ENCODE results near the gene LRP1B.

Gene LRP1B

GRCh38 chr2:141711627-141712026, 419.2 kb downstream of the LRP1B start:
- Histone ChIP-seq H2AFZ (ENCODE audit: low read length) (no peak overlapping the region), H3K9ac (ENCODE audit: low read length) (no peak overlapping the region), H3K4me3 (ENCODE audit: low read depth, low read length, poor library complexity, severe bottlenecking) (no peak overlapping the region), H3K27me3 (ENCODE audit: insufficient read depth, low read length) (no peaks in the 10 kb centered on the region), H3F3A (ENCODE audit: insufficient read depth, low read length) (no peaks in the 10 kb centered on the region), H3K4me1 (ENCODE audit: insufficient read depth, low read length, severe bottlenecking) (no peaks in the 10 kb centered on the region), H3K4me2 (ENCODE audit: low read length) (no peak overlapping the region), H3K79me2 (ENCODE audit: insufficient read depth, low read length) (no peaks in the 10 kb centered on the region), H3K9me3 (ENCODE audit: low read length) (no peaks in the 10 kb centered on the region), H4K20me1 (ENCODE audit: insufficient read depth, low read length) (no peaks in the 10 kb centered on the region), H3K27ac (ENCODE audit: low read depth, low read length, poor library complexity, severe bottlenecking) (no peak overlapping the region), H3K36me3 (ENCODE audit: insufficient read depth, low read length) (no peaks in the 10 kb centered on the region), H3K9me2 (ENCODE audit: low read depth, low read length) (no peaks in the 10 kb centered on the region)
- no peak for TF ChIP-seq CTCF (IDR thresholded peaks at IDR 0.05; ENCODE audit: low read length)
- TF ChIP-seq EZH2 (IDR thresholded peaks at IDR 0.05; ENCODE audit: borderline replicate concordance, low read length), result no peak

DNA sequence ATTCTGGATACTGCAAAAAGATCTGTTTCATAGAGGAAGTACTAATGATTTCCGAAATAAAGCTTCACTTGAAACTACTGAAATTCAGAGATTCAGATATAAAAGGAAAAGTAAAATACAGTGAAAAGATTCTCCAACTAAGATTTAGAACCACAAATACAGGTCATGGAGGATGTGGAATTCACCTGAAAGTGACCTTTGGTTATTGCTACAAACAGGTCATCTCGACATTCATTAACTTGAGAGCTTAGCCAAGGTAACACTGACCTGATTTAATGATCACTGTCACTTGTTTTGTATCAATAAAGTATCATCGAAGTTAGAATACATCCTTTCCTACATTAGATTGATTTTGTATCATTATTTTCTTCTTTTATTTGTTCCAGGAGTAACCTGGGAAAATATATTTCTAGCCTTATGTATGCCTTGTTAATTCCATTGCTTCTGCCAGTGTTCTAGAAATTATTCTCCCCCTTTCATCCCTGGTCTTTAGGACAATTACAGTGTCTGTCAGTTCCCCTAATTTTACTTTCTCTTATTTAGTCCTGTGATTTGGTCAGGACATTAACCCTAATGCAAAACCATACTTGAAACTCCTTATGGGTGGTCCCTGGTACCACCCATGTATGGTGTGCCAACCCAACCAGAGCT, 420.1 kb downstream of the LRP1B start:
- Histone ChIP-seq H2AFZ (ENCODE audit: low read length) (no peak overlapping the region), H3K27ac (ENCODE audit: low read depth, low read length, poor library complexity, severe bottlenecking) (no peak overlapping the region), H3K4me2 (ENCODE audit: low read length) (no peak overlapping the region), H3K9me3 (ENCODE audit: low read length) (no peaks in the 10 kb centered on the region), H3F3A (ENCODE audit: insufficient read depth, low read length) (no peaks in the 10 kb centered on the region), H3K4me1 (ENCODE audit: insufficient read depth, low read length, severe bottlenecking) (no peaks in the 10 kb centered on the region), H3K36me3 (ENCODE audit: insufficient read depth, low read length) (no peaks in the 10 kb centered on the region), H3K27me3 (ENCODE audit: insufficient read depth, low read length) (no peaks in the 10 kb centered on the region), H3K79me2 (ENCODE audit: insufficient read depth, low read length) (no peaks in the 10 kb centered on the region), H3K9ac (ENCODE audit: low read length) (no peak overlapping the region), H3K4me3 (ENCODE audit: low read depth, low read length, poor library complexity, severe bottlenecking) (no peak overlapping the region), H4K20me1 (ENCODE audit: insufficient read depth, low read length) (no peaks in the 10 kb centered on the region), H3K9me2 (ENCODE audit: low read depth, low read length) (no peaks in the 10 kb centered on the region)
- TF ChIP-seq CTCF (IDR thresholded peaks at IDR 0.05; ENCODE audit: low read length), result no peak
- TF ChIP-seq EZH2 (IDR thresholded peaks at IDR 0.05; ENCODE audit: borderline replicate concordance, low read length), result no peak

- Histone ChIP-seq H3K36me3 (ENCODE audit: insufficient read depth, low read length) (no peaks in the 10 kb centered on the region), H3K9me2 (ENCODE audit: low read depth, low read length) (no peaks in the 10 kb centered on the region), H3K4me3 (ENCODE audit: low read depth, low read length, poor library complexity, severe bottlenecking) (no peak overlapping the region), H3F3A (ENCODE audit: insufficient read depth, low read length) (no peaks in the 10 kb centered on the region), H3K9ac (ENCODE audit: low read length) (no peak overlapping the region), H3K4me1 (ENCODE audit: insufficient read depth, low read length, severe bottlenecking) (no peaks in the 10 kb centered on the region), H4K20me1 (ENCODE audit: insufficient read depth, low read length) (no peaks in the 10 kb centered on the region), H3K27me3 (ENCODE audit: insufficient read depth, low read length) (no peaks in the 10 kb centered on the region), H3K79me2 (ENCODE audit: insufficient read depth, low read length) (no peaks in the 10 kb centered on the region), H2AFZ (ENCODE audit: low read length) (no peak overlapping the region), H3K9me3 (ENCODE audit: low read length) (no peaks in the 10 kb centered on the region), H3K4me2 (ENCODE audit: low read length) (no peak overlapping the region), H3K27ac (ENCODE audit: low read depth, low read length, poor library complexity, severe bottlenecking) (no peak overlapping the region)
- TF ChIP-seq CTCF (IDR thresholded peaks at IDR 0.05; ENCODE audit: low read length) (no peak), EZH2 (IDR thresholded peaks at IDR 0.05; ENCODE audit: borderline replicate concordance, low read length) (no peak)
These were observed 421.1 kb downstream of the LRP1B start for GRCh38 chr2:141709756-141710155.
